Esophagus squamous epithelium (tissue), 4 donors: ENCODE results near the gene RNU1-2.
"Not testable (repeated sequence)": the region's sequence is repeated elsewhere in the genome, so short reads cannot be mapped to it uniquely, and the experiment has no call there.

ENCODE experiments used
- CTCF ChIP-seq, 6 experiments: fragments of 450-650 bp in 4 of 6; fragments of 200-600 bp in 2 of 6; sonication (generic) in 2 of 6; IDR thresholded peaks; one replicate each; pipeline ENCODE4 v1.5.1; 2016 to 2019; ENCODE audit warnings: antibody characterized with exemption in 6 of 6, mild to moderate bottlenecking in 4 of 6, moderate library complexity in 4 of 6
- POLR2A ChIP-seq, 4 donors: fragments of 450-650 bp; IDR thresholded peaks; one replicate each; pipeline ENCODE4 v1.6.1; 2017; ENCODE audit warnings: antibody characterized with exemption in 4 of 4, mild to moderate bottlenecking in 4 of 4, moderate library complexity in 3 of 4

GRCh38 chr1:16914928-16915626 is 19.3 kb downstream of the RNU1-2 start:
- TF ChIP-seq POLR2A, CTCF (IDR thresholded peaks at IDR 0.05): not testable (repeated sequence)
